Activated CD4-positive, alpha-beta T cell treated with anti-CD3 and anti-CD28 coated beads, Interleukin-2, amount 50 U/mL, for 24 hours (primary cell): ENCODE data around the gene ADAMTSL2.
A peak's percentile ranks its signal among the peaks of the same experiment; 100 is the strongest.

Experiments used
- DNase-seq, 2 donors: peaks; one replicate each; pipeline ENCODE4 v3.0.0-alpha.2; 2020; ENCODE audit warnings: low read depth in 1 of 2, low spot score in 1 of 2

The ADAMTSL2 gene

DNA sequence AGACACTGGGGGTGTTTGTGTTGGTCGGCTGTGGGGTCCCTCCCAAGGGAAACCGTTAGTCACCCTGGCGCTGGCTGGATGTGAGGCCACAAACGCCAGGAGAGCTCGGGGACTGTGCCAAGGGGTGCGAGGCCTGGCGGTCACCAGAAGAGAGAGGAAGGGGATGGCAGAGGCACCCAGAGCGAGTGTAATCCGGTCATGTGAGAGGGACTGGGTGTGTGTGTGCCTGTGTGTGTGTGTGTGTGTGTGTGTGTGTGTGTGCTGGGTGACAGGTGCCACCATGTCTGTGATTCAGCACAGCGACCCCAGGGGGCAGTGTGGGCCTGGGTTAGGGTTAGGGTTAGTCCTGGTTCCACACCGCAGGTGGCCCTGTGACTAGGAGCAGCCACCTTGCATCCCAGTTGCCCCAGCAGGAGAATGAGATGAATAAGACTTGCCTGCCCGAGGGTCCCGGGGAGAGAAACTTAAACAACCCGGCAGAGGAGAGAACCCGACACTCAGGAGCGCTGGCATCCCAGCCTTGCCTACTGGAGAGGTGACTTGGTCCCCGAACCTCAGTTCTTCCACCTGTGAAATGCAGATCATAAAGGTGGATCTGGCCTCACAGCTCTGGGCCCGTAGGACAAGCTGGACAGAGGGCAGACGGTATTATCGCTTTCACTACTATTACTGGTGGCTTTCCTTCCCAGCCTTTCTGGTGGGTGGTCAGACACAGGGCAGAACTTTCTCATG is 1.4 kb upstream of the ADAMTSL2 start:
- peak; percentile 28 to 58 for DNase-seq

DNA sequence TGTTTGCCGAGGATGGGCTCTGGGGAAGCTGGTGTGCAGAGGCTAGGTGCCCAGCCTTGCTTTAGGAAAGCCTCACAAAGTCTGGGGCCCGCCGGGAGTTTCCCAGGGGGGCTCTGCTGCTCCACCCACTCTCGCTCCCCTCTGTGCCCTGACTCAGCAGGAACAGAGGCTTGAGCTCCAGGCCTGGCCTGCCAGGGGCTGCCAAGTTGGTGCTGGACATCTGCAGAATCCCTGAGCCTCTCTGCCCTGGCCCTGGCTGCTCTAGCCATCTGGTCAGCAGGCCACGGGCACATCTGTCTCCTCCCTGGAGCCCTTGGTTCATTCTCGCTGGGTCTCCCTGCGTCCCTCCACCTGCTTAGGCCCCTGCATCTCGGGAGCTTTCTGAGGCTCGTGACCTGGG is 647 bp upstream of the ADAMTSL2 start:
- DNase-seq = no peak

DNA sequence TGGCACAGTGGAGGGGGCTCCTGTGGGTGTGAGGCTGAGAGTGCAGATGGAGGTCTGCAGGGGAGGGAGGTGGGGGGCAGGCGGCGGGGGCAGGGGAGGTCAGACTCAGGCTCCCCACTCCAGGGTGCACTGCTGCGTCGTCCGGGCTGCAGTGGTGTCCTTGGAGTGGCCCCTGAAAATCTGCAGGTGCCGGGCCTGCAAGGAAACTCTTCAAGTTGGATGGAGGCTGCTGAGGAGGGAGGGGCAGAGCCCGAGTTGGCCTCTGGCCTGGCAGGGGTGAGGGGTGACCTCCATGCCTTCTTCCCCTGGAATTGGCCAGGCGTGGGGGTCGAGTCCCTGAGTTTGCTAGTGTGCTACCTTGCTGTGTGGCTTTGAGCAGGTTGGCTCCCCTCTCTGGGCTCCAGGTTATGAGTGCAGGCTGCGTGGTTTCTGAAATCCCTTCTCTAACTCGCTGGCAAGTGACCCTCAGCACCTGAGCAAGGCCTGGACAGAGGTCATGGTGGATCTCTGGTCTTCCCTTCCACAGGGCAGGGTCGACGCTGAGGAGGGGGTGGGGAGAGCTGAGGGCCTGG is 888 bp downstream of the ADAMTSL2 start:
- DNase-seq = no peak

DNA sequence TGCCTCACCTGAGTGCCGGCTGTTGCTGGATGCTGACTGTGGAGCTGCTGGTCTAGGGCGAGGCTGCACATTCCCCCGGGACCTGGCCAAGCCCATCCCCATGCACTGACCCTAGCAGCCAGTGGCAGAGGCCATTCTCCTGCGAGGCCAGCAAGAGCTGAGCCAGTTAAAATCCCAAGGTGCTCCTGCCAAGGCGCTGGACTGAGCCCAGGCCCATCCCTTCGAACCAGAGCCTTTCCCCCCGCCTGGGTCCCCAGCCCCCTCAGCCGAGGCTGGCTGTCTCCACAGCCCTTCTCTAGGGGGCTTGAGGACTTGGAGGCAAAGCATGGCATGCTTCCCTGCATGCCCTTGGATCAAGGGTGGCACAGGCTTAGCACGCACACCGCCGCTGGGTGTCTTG is 1.6 kb downstream of the ADAMTSL2 start:
- DNase-seq = no peak

DNA sequence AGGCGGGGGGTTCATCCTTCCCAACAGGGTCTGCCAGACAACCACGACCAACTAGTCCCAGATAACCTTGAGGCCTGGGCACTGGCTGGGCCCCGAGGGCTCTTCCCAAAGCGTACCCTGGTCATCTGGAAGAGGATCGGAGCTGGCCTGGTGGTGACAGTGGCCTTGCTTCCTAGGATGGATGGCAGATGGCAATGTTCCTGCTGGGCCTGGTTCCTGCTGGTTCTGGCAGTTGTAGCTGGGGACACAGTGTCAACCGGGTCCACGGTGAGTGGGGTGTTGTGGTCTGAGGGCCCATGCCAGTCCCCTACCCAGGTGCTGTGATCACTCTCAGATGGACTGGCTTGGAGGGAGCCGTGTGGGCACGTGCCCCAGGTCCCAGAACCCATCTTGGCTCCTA is 2.0 kb downstream of the ADAMTSL2 start:
- no peak for DNase-seq

DNA sequence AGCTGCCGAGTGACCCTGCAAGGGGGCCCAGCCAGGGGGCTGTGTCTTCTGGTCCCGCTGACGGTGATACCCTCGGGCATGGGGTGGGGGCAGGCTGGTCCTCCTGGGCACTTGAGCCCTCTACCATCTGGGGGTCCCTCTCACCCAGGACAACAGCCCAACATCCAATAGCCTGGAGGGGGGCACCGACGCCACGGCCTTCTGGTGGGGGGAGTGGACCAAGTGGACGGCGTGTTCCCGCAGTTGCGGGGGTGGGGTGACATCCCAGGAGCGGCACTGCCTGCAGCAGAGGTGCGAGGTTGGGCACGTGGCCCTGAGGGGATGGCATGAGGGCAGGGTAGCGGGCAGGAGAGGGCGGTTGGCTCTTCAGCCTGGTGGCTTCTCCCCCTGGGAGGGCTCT is 2.8 kb downstream of the ADAMTSL2 start:
- DNase-seq = no peak

DNA sequence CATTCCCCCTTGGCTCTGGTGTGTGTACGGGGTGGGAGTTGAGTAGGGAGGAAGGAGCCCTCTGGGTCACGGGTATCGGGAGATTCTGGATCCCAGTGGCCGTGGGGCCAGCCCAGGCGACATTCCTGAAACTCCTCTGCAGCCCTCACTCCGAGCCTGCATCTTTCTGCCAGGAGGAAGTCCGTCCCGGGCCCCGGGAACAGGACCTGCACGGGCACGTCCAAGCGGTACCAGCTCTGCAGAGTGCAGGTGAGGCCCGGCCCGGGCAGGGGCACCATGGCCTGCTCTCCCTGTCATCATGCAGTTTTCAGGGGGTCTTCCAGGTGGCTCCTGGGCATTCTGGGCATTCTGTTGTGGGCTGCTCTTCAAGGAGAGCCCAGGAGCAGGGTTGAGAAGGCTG is 3.7 kb downstream of the ADAMTSL2 start:
- no peak for DNase-seq

DNA sequence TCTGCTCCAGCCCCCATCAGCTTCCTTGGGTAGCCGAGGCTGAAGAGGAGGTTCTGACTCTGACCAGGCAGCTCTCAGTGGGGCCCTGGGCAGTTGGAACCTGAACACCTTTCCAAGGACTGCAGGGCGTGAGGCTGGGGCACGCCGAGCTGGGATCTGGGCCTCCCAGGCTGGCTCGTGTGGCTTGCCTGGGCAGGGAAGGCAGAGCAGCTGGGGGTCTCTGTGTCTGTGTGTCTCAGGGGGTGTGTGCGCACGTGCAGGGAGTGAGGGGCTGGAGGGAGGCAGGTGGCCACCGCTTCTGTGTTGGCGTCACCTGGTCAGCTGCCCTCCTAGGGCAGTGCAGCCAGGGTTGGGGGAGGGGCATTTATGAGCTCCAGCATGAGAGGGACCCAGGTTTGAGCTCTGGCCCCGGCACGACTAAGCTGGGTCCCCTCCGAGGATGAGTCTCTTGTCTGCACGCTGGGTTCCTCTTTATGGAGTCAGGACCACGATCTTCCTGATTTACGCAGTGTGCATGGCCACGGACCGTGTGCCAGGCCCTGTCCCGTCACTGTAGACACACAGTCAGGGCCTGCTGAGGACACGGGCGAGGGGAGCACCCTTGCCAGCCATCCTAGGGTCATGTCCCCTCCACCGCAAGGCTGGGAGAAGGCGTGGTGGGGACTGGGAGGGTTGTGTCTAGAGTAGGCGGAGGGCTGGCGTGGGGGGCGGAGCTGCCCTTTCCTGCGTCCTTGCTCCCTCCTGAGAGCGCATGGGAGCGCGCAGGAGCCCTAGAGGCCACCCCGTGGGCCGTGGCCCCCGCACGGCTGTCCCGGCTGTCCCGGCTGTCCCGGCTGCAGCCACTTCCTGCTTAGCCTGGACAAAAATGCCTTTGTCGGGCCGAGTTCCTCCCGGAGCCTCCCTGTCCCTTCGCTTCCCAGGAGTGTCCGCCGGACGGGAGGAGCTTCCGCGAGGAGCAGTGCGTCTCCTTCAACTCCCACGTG is 4.6 kb downstream of the ADAMTSL2 start:
- DNase-seq = no peak

DNA sequence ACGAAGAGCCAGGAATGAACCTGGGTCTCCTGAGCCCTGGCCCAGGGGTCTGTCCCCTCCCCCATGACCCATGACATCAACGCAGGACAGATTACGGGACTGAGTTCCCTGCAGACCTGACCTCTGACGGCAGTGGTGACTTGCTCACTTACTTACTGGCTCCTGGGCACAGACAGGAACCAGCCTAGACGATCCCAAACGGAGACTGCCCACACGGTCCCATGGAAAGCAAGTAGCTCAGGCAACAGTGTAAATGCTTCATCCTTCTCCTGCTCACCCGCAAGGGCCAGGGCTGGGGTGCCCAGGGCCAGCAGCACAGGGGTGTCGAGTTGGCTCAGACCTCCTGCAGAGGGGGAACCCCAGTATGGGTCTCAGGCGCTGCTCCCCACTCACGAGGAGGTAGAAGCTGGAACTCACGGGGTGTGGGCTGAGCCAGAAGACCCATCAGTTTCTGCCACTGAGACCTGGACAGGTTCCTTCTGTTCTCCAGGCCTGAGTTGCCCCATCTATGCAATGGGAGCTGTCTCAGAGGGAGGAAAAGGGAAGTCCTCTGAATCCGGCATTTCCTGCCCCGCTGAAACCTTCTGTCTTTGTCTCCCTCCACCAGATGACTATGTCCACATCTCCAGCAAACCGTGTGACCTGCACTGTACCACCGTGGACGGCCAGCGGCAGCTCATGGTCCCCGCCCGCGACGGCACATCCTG is 5.6 kb downstream of the ADAMTSL2 start:
- DNase-seq = no peak

DNA sequence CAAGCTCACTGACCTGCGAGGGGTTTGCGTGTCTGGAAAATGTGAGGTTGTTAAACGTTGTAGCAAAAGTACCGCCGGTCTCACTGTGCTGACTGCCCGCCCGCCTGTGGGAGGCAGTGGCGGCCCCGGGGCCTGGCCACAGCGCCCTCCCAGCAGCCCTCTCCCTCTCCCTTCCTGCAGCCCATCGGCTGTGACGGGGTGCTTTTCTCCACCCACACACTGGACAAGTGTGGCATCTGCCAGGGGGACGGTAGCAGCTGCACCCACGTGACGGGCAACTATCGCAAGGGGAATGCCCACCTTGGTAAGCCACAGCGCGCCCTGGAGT is 6.2 kb downstream of the ADAMTSL2 start:
- no peak for DNase-seq

DNA sequence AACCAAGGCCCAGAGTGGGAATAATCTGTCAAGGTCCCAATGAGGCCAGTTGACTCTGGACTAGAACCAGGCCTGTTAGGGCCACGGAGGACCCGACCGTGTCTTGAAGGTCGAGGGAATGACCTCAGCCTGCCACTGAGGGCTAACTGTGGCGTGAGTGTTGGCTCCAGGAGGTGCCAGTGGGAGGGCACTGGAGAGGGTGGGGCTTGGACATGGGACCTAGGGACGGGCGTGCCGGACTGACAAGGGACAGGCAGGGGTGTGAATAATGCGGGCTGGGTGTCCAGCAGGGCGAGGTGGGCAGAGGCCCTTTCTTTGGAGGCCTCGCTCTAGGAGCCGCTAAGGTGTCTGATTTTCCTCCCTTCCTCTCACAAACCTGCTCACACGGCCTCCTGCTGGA is 7.5 kb downstream of the ADAMTSL2 start:
- no peak for DNase-seq

DNA sequence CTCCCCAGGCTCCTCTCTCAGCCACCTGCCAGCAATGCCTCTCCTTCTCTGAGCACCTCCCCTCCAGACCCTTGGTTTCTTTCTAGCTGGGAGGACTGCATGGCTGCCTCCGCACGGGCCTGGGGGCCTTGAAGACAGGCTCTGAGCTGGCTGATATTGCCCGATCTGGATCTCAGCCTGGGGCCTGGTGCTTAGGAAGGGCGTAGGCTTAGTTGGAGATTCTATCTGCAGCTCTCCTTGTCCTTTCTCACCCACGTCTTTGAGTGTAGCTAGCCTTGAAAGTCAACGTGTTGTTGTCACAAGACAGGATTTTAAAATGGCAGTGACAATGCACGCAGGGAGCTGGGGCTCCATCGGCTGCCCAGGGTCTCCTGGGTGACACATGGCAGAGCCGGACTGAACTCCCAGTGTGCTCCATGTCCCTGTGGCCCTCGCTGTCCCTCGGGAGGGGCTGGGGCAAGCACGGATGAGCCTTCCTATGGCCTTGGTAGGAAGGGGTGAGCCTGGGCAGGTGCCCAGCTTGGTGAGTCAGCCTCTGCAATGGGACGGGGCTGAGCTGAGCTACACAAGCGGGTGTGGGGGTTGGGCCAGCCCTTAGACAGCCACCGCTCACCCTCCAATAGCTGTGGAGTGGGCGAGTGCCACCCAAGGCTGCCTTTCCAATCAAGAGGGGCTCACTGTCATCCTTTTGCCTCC is 9.4 kb downstream of the ADAMTSL2 start:
- DNase-seq = no peak

DNA sequence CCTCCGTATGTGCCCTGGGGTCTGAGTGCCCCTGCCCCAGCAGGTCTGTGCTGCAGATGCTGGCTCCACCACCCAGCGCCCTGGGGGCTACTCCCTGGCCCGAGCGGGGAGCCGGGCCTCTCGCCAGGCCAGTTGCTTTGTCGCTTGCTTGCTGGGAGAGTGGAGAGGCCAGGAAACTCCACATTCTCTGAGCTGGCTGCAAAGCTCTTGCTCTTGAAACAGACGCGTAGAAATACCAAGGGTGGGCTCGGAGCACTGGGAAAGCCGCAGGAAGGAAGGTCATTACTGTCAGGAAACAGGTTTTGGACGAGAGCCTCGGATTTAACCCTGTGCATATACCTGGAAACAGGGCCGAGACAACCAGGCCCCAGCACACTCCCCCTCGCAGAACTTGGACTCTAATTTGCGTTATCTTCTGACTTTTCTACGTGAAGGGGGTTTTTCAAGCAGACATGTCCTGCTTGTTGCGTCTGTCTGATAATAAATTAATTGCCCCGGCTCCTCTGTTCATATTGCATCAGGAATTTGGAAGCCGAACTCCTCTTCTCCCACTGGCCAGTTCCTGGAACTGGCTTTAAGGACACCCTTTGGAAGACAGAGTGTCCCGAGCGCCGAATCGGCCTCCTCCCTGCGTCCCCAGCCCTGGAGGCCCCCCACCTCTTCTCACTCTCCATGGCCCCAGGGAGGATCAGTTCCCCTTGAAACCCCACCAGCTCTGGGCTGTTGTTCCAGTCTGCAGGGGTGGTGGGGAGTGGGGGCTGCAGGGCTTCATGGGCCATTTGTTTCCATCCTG is 11.2 kb downstream of the ADAMTSL2 start:
- no peak for DNase-seq

DNA sequence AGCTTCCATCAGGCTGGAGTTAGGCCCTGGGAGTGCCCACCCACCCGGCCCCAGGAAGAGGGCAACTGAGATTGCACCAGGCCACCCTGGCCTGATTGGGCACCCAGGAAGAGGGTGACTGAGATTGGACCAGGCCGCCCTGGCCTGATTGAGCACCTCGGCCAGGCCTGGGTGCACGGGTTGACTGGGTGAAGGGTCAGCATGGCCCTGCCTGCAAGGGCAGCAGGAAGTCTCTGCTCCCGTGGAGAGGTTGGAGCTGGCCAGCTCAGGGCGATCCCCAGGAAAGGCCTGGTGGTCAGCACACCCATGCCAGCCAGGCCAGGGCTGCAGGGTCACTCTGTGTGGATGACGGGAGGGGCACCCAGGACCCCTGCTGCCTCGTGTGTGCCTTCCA is 11.8 kb downstream of the ADAMTSL2 start:
- DNase-seq = no peak

DNA sequence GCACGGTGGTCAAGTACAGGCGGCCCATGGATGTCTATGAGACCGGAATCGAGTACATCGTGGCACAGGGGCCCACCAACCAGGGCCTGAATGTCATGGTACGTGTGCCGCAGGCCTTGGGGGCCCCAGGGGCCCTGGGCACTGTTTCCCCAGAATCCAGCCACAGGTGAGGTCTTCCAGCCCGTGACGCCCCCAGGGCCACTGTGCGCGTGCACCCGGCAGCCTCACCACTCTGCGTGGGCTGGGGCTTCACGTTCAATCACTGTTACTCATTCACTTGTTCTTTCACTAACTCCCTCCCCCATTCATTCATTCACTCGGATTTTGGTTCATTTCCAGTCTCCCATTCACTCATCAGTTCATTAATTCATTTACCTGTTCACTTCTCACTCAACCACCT is 12.6 kb downstream of the ADAMTSL2 start:
- no peak for DNase-seq

DNA sequence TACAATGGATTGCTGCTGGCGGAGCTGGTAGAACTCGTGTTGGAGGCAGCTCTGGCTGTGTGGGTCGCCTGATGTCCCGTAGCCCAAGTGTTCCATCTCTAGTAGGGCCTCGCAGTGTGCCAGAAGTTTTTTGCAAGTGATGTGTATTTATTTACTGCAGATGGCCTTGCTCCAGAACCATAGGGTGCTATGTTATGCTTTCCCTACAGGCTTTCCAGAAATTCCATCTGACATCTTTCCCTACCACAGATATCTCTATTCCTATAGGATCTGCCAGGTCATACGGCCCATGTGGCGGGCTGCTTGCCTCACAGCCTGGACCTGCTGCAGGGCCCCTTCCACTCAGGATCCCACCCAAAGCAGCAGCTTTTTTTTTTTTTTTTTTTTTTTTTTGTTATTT is 16.9 kb downstream of the ADAMTSL2 start:
- DNase-seq = no peak

DNA sequence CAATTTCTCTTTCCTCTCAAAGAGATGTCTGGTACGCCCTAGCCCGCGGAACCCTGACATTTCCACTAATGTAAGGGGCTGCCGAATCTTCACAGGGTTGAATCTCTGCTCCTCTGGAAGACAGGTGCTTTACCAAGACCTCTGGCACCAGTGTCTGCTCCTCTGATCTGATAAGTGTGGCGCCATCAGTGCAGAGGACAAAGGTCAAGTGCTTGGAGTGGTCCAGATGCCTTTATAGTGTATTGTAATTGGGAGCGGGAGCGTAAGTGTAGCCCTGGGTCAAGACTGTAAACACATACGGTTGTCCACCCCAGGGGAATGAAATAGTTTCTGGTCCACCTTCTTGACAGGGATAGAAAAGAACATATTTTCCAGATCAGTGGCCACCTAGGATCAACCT is 17.7 kb downstream of the ADAMTSL2 start:
- no peak for DNase-seq

DNA sequence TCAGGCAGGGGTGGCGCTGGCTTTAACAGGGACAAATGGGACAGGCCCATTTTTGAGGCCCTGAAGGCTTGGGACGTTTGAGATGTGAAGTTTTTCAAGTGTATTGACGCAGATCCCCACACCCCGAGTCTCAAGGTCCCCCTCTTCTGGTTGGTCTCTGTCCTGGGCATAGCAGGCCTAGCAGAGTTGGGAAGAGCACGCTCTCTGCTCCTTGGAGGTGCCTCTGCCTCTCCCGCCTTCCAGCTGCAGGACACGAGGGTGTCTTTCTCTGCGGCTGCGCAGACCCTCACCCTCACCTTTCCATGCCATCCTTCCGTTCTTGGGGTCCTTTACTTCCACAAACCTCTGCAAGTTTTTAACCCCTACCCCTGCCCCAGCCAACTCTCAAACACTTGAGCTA is 18.6 kb downstream of the ADAMTSL2 start:
- no peak for DNase-seq

DNA sequence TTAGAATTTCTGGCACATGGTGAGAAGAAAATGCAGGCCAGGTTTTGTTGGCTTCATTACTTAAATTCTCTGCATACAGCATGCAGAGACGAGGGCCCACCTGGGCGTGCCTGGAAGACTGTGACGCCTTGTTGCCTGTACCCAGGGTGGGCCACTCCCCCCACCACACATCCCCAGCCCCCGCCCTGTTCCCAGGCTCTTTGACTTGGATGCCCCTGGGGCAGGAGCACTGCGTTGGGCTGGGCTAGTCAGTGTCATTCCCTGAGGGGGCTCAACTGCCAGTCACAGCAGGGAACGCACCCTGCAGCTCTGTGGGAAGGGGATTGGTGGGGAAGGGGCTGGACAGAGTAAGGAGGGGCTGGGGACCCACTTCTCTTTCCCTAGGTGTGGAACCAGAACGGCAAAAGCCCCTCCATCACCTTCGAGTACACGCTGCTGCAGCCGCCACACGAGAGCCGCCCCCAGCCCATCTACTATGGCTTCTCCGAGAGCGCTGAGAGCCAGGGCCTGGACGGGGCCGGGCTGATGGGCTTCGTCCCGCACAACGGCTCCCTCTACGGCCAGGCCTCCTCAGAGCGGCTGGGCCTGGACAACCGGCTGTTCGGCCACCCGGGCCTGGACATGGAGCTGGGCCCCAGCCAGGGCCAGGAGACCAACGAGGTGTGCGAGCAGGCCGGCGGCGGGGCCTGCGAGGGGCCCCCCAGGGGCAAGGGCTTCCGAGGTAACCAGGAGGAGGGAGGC is 19.6 kb downstream of the ADAMTSL2 start:
- DNase-seq = no peak

DNA sequence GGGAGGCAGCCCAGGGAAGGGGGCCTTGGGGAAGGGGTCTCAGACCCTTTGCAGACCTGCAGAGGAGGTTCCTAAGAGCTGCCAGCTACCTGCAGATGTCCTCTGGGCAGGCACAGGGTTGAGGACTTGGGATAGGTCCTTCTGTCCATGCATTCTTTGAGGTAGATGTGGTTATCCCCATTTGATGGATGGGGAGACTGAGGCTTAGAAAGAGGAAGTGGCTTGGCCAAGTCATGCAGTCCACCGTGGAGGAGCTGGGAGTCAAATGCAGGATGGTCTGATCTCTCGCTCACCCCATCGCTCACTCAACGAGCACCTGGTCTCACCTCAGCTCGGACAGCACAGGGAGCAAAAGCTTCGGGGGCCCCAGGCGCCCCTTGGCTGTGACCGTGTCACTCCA is 20.2 kb downstream of the ADAMTSL2 start:
- no peak for DNase-seq
